HepG2 (cell line): ENCODE data around the gene SLC22A9. TPM values are rescaled to one million over a fixed set of nuclear protein-coding genes. Genes with fewer than 3 reads are reported as not detected.
A peak's percentile ranks its signal among the peaks of the same experiment; 100 is the strongest.

Source experiments
- FOXP4 ChIP-seq: sonication (generic); formaldehyde crosslinking; IDR thresholded peaks from 2 replicates; pipeline ENCODE4 v1.4.0; 2020; ENCODE audit warnings: missing genetic modification reagents
- HDAC2 ChIP-seq: sonication (generic); formaldehyde crosslinking; IDR thresholded peaks from 2 replicates; pipeline ENCODE4 v1.4.0; 2020; ENCODE audit warnings: missing genetic modification reagents
- MAZ ChIP-seq, 2 experiments: sonication (generic) in 1 of 2; formaldehyde crosslinking in 1 of 2; IDR thresholded peaks; 2 replicates each; pipeline versions ENCODE4 v1.5.0 to v1.6.1; 2012 to 2020; ENCODE audit warnings: low read depth in 2 of 2, mild to moderate bottlenecking in 2 of 2, borderline replicate concordance in 1 of 2, improper control_type of control experiment in 1 of 2, low read length in 1 of 2, missing genetic modification reagents in 1 of 2, moderate library complexity in 1 of 2
- PATZ1 ChIP-seq: sonication (generic); formaldehyde crosslinking; IDR thresholded peaks from 2 replicates; pipeline ENCODE4 v1.4.0; 2020; ENCODE audit warnings: missing genetic modification reagents
- RBAK ChIP-seq: sonication (generic); formaldehyde crosslinking; IDR thresholded peaks from 2 replicates; pipeline ENCODE4 v1.5.1; 2020; ENCODE audit warnings: mild to moderate bottlenecking, missing genetic modification reagents
- RXRB ChIP-seq: IDR thresholded peaks from 2 replicates; pipeline ENCODE4 v1.6.1; 2016; ENCODE audit warnings: borderline replicate concordance, missing genetic modification reagents, missing compliant biosample characterization
- ZMYM4 ChIP-seq: sonication (generic); formaldehyde crosslinking; IDR thresholded peaks from 2 replicates; pipeline ENCODE4 v1.8.1; 2023; ENCODE audit warnings: mild to moderate bottlenecking, missing genetic modification reagents
- ZNF124 ChIP-seq: sonication (generic); formaldehyde crosslinking; IDR thresholded peaks from 2 replicates; pipeline ENCODE4 v1.4.0; 2020; ENCODE audit warnings: missing genetic modification reagents
- ZNF18 ChIP-seq: sonication (generic); formaldehyde crosslinking; IDR thresholded peaks from 2 replicates; pipeline ENCODE4 v1.8.0; 2022; ENCODE audit warnings: mild to moderate bottlenecking, missing genetic modification reagents; ENCODE audit not compliant: insufficient replicate concordance
- ZNF674 ChIP-seq: sonication (generic); formaldehyde crosslinking; IDR thresholded peaks from 2 replicates; pipeline ENCODE4 v1.5.0; 2020; ENCODE audit warnings: low read depth, mild to moderate bottlenecking, missing genetic modification reagents
- polyA plus RNA-seq, 8 experiments: library from polyadenylated mRNA; depleted of rRNA in 3 of 8; stranded (reverse) in 7 of 8; unstranded in 1 of 8; fragments of >200 nt; fragmentation: Illumina TruSeq in 4 of 8; extraction: Trizol in 4 of 8; gene quantifications; 2 replicates each; pipeline versions ENCODE4 v1.2.1 to v1.2.3, GENCODE V29; 2011 to 2016; ENCODE audit warnings: low read depth in 4 of 8, missing spikeins in 1 of 8, mixed read lengths in 1 of 8; ENCODE audit not compliant: insufficient read depth in 1 of 8
- total RNA-seq, 5 experiments: library from RNA; depleted of rRNA; stranded (reverse); fragments of >200 nt; fragmentation: Illumina TruSeq; extraction: Trizol; gene quantifications; 2 replicates each; pipeline ENCODE4 v1.2.3, GENCODE V29; 2016; ENCODE audit warnings: low read depth in 1 of 5
- TF ChIP-seq, protein P1 (sequence below): sonication (generic); formaldehyde crosslinking; IDR thresholded peaks from 2 replicates; pipeline ENCODE4 v1.4.0; 2020; ENCODE audit warnings: low read depth, mild to moderate bottlenecking, missing genetic modification reagents
- TF ChIP-seq, protein P2 (sequence below): sonication (generic); formaldehyde crosslinking; IDR thresholded peaks from 2 replicates; pipeline ENCODE4 v1.4.0; 2020; ENCODE audit warnings: mild to moderate bottlenecking, missing genetic modification reagents
- TF ChIP-seq, protein P3 (sequence below): sonication (generic); formaldehyde crosslinking; IDR thresholded peaks from 2 replicates; pipeline ENCODE4 v1.4.0; 2020; ENCODE audit warnings: missing genetic modification reagents, borderline replicate concordance

SLC22A9 gene
- total and polyA plus RNA-seq, 2 of the 13 experiments (the other 11 are each of a cell fraction or from before 2014, with no cell fraction given) = 4.0 to 11.7 TPM

DNA sequence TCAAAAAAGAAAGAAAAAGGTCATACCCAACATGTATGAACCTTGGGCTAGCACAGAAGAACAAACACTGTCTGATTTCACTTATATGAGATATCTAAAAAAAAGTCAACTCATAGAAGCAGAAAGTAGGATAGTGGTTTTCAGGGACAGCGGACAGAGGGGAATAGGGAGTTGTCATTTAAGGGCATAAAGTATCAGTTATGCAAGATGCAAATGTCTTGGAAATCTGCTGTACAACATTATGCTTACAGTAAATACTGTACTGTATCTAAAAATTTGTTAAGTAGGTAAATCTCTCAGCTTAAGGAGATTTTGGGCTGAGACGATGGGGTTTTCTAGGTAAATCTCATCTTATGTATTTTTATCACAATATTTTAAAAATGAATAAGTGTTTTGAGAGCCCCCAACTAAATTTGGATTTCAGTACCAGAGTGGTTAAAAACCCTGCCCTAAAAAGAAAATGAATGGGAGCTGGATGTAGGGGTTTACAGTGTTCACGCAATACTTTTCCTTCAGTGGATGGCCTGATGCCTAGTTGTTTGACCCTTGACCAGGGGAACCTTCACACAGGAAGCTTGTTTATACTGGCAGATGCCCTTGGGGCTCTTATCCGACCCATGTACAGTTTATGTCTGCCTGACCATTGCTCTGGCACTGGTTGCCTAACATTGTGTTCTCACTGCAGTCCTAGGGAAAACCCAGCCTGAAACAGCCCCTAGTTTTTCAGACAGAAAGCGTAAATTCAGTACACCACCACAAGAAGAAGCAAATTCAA is 34.8 kb downstream of the SLC22A9 start (continued):
- TF ChIP-seq MAZ (IDR thresholded peaks at IDR 0.05; ENCODE audit: borderline replicate concordance, low read depth, low read length) (no peak), MAZ (CRISPR knock-in tag; IDR thresholded peaks at IDR 0.05; ENCODE audit: low read depth) (no peak), ZNF18 (CRISPR knock-in tag) (peak; percentile 46), RBAK (CRISPR knock-in tag) (no peak), RXRB (CRISPR knock-in tag) (peak; percentile 88), FOXP4 (CRISPR knock-in tag) (peak; percentile 56; the same call in 1 of the 2 replicates), ZNF124 (CRISPR knock-in tag) (no peak), PATZ1 (peak; percentile 50), ZMYM4 (peak; percentile 83), HDAC2 (peak; percentile 72), ZNF674 (no peak)
- TF ChIP-seq, protein P1, sequence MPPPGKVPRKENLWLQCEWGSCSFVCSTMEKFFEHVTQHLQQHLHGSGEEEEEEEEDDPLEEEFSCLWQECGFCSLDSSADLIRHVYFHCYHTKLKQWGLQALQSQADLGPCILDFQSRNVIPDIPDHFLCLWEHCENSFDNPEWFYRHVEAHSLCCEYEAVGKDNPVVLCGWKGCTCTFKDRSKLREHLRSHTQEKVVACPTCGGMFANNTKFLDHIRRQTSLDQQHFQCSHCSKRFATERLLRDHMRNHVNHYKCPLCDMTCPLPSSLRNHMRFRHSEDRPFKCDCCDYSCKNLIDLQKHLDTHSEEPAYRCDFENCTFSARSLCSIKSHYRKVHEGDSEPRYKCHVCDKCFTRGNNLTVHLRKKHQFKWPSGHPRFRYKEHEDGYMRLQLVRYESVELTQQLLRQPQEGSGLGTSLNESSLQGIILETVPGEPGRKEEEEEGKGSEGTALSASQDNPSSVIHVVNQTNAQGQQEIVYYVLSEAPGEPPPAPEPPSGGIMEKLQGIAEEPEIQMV (CRISPR knock-in tag) = peak; percentile 79; the same call in 1 of the 2 replicates
- TF ChIP-seq, protein P2, sequence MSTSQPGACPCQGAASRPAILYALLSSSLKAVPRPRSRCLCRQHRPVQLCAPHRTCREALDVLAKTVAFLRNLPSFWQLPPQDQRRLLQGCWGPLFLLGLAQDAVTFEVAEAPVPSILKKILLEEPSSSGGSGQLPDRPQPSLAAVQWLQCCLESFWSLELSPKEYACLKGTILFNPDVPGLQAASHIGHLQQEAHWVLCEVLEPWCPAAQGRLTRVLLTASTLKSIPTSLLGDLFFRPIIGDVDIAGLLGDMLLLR (CRISPR knock-in tag) = no peak
- TF ChIP-seq, protein P3, sequence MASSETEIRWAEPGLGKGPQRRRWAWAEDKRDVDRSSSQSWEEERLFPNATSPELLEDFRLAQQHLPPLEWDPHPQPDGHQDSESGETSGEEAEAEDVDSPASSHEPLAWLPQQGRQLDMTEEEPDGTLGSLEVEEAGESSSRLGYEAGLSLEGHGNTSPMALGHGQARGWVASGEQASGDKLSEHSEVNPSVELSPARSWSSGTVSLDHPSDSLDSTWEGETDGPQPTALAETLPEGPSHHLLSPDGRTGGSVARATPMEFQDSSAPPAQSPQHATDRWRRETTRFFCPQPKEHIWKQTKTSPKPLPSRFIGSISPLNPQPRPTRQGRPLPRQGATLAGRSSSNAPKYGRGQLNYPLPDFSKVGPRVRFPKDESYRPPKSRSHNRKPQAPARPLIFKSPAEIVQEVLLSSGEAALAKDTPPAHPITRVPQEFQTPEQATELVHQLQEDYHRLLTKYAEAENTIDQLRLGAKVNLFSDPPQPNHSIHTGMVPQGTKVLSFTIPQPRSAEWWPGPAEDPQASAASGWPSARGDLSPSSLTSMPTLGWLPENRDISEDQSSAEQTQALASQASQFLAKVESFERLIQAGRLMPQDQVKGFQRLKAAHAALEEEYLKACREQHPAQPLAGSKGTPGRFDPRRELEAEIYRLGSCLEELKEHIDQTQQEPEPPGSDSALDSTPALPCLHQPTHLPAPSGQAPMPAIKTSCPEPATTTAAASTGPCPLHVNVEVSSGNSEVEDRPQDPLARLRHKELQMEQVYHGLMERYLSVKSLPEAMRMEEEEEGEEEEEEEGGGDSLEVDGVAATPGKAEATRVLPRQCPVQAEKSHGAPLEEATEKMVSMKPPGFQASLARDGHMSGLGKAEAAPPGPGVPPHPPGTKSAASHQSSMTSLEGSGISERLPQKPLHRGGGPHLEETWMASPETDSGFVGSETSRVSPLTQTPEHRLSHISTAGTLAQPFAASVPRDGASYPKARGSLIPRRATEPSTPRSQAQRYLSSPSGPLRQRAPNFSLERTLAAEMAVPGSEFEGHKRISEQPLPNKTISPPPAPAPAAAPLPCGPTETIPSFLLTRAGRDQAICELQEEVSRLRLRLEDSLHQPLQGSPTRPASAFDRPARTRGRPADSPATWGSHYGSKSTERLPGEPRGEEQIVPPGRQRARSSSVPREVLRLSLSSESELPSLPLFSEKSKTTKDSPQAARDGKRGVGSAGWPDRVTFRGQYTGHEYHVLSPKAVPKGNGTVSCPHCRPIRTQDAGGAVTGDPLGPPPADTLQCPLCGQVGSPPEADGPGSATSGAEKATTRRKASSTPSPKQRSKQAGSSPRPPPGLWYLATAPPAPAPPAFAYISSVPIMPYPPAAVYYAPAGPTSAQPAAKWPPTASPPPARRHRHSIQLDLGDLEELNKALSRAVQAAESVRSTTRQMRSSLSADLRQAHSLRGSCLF (CRISPR knock-in tag) = no peak
